GM21723 (cell line): ENCODE measurements around the gene OR5L2.
"Not testable (repeated sequence)": the region's sequence is repeated elsewhere in the genome, so short reads cannot be mapped to it uniquely, and the experiment has no call there.

Source experiments
- ATAC-seq: cut with Tn5 transposase; IDR thresholded peaks from one replicate; pipeline ENCODE4 v1.9.1; 2021; ENCODE audit warnings: mild to moderate bottlenecking, moderate library complexity; ENCODE audit not compliant: unreplicated experiment

OR5L2 gene

DNA sequence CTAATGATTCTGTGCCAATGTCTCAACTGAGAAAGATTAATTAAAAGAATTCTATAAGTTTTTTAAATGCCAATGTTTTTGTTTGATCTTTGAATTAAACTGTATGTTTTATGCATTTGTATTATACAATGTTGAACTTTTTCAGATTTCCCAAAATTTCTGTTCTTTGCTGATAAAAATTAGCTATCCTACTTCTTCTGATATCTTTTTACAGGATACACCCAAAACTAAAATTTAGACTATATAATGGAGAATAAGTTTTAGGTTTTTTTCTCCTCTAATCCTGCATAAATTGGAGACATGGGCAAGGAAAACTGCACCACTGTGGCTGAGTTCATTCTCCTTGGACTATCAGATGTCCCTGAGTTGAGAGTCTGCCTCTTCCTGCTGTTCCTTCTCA lies at the start of gene OR5L2:
Gene OR5L2, plus strand, starts transcription at position 301 of the 400 bp plus-strand sequence. Its CDS starts 0 bp downstream, at position 301.
- no peak for ATAC-seq

DNA sequence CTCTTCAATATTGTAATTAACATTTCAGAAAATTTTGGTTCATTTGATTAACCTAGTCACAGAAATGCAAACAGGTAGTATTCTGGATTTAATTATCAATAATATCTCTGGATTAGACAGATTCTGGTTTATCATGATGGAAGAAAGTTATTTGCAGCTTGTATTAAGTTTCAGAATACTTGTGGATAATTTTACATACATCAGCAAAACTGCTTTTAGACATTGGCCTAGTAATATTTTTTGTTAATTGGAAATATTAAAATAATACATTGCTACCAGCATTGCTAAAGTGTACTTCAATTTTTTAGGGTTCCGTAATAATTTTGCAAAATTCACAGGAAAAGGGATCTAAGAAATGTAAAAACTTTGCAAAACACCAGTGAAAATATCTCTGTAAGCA lies 35.4 kb upstream of the OR5L2 start:
- ATAC-seq, result no peak

DNA sequence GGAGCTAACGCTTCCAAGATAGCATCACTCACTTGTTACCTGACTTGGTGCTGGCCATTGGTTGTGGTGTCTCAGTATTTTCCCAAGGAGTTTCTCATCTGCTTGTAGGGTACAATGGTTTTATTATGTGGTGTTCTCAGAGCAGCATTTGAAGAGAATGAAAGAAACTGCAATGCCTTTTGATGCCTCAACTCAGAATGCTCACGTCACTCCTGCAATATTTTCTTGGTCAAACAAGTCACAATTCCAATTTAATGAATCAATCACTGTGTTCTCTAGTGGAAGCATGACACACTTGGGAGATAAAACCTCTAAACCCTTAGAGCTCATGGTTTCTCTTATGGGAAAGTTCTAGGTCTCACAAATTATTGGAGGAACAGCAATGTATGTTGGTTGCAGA lies 33.7 kb upstream of the OR5L2 start:
- no peak for ATAC-seq

DNA sequence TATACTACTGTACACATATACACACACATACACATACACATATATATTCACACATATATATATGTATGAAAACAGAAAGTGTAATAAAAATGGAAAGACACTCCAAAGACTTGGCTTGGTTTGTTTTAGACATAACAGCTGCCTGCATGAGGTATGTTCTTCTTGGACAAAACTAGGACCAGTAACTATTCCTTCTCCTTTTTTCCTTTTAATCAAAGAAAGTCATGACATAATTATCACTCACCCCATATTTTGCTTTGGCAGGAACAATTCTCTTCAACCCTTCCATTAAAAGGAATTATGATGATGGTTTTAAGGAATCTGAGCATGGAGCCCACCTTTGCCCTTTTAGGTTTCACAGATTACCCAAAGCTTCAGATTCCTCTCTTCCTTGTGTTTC lies 31.8 kb upstream of the OR5L2 start, which contains the start of gene OR5D14:
Gene OR5D14, plus strand, starts transcription at position 301 of the 400 bp plus-strand sequence. Its CDS starts 0 bp downstream, at position 301.
- no peak for ATAC-seq

DNA sequence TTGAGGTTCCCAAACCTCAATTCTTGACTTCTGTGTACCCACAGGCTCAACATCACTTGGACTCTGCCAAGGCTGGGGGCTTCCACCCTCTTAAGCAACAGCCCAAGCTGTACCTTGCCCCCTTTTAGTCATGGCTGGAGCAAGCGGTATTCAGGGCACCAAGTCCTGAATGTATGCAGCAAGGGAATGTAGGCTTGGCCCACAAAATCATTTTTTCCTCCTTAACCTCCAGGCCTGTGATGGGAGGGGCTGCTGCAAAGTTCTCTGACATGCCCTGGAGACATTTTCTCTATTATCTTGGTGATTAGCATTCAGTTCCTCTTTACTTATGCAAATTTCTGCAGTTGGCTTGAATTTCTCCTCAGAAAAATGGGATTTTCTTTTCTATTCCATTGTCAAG lies 20.8 kb upstream of the OR5L2 start:
- no peak for ATAC-seq

DNA sequence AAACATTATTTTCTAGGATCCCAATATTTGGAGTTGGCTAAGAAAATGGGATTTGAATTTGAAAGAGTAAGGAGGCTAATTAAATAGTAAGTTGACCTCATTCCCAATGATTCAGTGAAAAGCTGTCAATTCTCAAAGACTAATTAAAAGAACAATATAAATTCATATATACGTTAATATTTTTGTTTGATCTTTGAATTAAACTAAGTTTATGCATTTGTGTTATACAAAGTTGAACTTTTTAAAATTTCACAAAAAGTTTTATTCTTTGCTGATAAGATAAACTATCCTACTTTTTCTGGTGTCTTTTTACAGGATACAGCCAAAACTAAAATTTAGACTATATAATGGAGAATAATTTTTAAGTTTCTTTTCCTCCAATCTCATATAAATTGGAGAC lies 16.0 kb upstream of the OR5L2 start, which contains the start of gene OR5L1:
Gene OR5L1, plus strand, starts transcription at position 301 of the 400 bp plus-strand sequence. CDS start 100 bp downstream, outside the sequence.
- ATAC-seq, result no peak

DNA sequence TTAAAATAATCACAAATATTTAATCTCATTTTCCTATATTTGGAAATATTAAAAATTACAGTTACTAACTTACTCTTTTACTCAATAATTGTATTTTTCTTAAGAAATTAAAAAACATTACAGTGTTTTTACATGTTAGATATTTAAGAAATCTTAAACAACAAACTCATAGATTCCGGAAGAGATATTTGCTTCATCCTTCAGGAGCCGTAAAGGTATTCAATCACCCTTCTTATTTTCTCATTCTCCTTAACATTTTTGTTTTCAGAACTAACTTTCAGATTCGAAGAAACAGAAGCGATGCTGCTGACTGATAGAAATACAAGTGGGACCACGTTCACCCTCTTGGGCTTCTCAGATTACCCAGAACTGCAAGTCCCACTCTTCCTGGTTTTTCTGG lies 7.7 kb upstream of the OR5L2 start, which contains the start of gene OR5D18:
Gene OR5D18, plus strand, starts transcription at position 301 of the 400 bp plus-strand sequence. Its CDS starts 0 bp downstream, at position 301.
- ATAC-seq, result no peak

DNA sequence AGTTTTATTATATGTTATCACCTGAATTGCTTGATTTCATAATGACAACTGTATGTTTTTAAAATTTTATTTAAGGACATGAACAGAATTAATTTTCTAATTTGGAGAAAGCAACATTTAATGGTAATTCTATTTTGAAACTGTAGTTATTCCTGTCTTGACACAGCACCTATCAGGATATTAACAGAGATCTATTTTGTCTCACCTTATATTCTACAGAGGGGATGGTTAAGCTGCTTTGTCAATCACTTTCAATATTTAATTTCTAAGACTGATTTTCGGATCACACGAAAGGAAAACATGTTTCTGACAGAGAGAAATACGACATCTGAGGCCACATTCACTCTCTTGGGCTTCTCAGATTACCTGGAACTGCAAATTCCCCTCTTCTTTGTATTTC lies 11.4 kb downstream of the OR5L2 start, which contains the start of gene OR5D16:
Gene OR5D16, plus strand, starts transcription at position 301 of the 400 bp plus-strand sequence. Its CDS starts 0 bp downstream, at position 301.
- no peak for ATAC-seq

DNA sequence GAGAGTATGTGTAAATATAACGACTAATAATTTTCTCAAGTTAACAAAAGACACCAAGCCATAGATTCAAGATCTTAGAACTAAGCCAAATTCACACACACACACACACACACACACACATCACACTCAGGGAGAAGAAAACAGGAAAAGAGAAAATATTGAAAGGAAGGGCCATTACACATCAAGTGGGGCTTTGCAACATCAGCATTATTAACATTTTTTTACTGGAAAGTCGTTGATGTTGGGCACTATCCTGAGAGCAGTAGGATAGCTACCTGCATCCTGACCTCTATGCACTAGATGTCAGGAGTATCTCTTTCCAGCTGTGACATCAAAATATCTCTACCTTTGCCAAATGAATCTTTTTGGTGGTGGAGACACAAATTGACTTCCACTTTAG lies 20.4 kb downstream of the OR5L2 start:
- ATAC-seq, result no peak

DNA sequence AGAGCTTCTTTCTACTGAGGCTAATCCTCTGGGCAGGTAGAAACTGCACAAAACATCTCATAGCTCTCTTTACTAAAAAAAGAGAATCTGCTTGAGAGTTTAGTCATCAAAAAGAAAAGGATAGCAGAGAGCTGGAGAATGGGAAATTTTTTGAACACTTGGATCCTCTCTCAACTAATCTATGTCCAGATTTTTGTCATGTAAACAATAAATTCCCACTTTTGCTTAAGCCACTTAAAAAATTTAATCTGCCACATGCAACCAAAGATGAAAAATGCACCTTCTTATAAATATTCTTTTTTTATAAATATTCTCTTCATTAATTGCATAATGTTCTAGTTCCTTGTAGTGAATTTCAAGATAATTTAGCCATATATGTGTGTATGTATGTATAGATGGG lies 22.0 kb downstream of the OR5L2 start:
- no peak for ATAC-seq

DNA sequence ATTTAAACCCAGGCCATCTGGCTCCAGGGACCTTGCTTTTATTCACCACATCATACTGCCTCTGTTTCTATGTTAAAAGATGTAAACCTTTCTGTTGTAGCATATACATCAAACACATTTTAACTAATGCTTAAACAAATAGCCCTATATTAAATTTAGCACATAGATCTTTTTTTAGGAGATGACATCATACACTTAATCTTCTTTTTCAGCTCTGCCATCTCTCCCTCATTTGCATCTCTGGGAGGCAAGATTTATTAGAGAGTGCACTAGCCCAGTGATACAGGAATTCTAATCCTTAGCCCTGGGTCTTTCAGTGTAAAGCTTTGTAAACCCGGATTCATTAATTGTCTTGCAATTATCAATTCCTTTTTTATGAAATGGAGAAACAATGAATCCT lies 25.1 kb downstream of the OR5L2 start:
- no peak for ATAC-seq

DNA sequence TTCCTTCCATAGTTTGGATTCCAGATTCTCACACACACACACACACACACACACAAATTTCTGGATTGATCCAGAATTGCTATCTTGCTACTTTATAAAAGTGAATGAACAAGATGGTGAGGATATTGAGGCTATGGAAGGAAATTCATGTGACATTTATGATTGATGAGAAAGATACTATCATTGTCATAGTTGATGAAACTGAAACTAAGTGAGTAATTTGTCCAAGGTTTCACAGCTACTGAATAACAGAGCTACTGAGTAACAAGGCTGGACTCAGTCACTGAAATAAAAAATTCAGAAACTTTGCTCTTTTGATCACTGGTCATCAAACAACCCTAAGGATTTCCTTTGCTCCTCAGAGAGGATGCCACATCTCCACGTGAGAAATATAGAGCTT lies 27.7 kb downstream of the OR5L2 start:
- no peak for ATAC-seq

DNA sequence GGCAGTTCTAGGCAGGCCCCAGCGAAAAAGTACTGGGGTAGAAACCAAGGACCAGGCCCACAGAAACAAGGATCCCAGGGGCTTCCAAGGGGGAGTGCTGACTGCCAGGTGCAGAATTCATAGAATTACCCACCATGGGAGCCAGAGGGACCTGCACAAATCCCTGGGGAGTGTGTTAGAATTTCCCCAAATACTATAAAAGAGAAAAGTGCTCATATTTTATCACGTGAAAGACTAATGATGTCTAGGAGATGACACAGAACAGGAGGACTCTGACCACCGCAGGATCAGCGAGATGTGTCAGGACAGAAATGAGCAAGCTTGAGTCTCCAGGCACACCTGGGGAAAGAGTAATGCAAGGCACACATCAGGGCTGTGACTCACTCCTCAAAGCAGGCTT lies 40.3 kb downstream of the OR5L2 start:
- ATAC-seq, result not testable (repeated sequence)

DNA sequence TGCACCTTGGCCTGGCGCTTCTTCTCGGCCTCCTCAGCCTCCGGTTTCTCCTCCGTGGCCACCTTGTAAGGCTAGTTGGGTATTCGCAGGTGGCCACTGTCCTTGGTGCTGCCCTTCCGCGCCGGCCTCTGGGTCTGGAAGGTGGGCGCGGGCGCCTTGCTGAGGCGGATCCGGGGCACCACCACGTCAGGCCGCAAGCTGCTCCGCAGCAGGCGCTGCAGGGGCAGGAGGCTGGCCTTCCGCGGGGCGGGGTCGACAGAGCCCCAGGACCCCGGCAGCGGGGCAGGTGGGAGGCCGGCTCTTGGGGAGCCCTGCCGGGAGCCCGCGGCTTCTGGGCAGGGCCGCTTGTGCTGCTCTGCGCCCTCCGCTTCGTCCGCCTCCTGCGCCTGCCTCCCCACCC lies 45.7 kb downstream of the OR5L2 start:
- ATAC-seq, result not testable (repeated sequence)

DNA sequence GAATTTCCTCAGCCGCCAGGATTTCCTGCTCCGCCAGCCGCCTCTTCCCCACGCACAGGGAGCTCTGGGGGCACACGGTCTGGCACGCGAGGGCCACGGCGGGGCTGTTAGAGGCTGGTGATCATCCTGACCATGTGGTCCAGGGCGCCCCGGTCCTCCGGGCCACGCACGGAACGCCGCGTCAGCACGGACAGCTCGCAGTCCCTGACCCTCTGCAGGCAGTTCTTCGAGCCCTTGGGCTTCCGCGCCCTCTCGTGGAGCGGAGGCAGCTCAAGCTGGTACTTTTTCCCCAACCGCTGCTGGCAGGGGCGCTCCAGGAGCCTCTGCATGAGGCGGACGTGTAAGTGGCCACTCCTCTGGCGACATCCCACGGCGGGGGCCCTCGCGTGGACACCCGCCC lies 46.1 kb downstream of the OR5L2 start:
- ATAC-seq, result not testable (repeated sequence)
